Fibroblast of mammary gland (primary cell): ENCODE results near the gene CHN2.

ENCODE experiments used
- DNase-seq: peaks from one replicate; pipeline ENCODE4 v3.0.0-alpha.2; 2010; ENCODE audit warnings: low read depth
- H3K4me3 ChIP-seq: 2 replicates; pipeline ENCODE4 v1.5.1; 2011; ENCODE audit warnings: low read depth, mild to moderate bottlenecking, low read length, moderate library complexity; ENCODE audit not compliant: control insufficient read depth
- CTCF ChIP-seq: conservative IDR thresholded peaks from 2 replicates; pipeline ENCODE4 v1.5.1; 2011; ENCODE audit warnings: low read depth, low read length, inconsistent platforms; ENCODE audit not compliant: control insufficient read depth, insufficient read depth

CHN2 gene

GRCh38 chr7:29354340-29354739 lies 159.8 kb downstream of the CHN2 start:
- no peak overlapping the region for H3K4me3 ChIP-seq
- no peak for TF ChIP-seq CTCF
- no peak for DNase-seq

GRCh38 chr7:29355388-29355787 lies 160.8 kb downstream of the CHN2 start:
- H3K4me3 ChIP-seq, result no peak overlapping the region
- no peak for TF ChIP-seq CTCF
- DNase-seq, result no peak

- H3K4me3 ChIP-seq, result no peak overlapping the region
- no peak for DNase-seq
- no peak for TF ChIP-seq CTCF
These were observed 162.1 kb downstream of the CHN2 start for GRCh38 chr7:29356631-29357030.

- H3K4me3 ChIP-seq, result no peak overlapping the region
- DNase-seq, result no peak
- TF ChIP-seq CTCF, result no peak
These were observed 165.0 kb downstream of the CHN2 start for GRCh38 chr7:29359482-29360093.

- no peak for TF ChIP-seq CTCF
- no peak overlapping the region for H3K4me3 ChIP-seq
- no peak for DNase-seq
These were observed 166.4 kb downstream of the CHN2 start for GRCh38 chr7:29360633-29361625.

GRCh38 chr7:29362380-29362779 lies 167.8 kb downstream of the CHN2 start:
- no peak overlapping the region for H3K4me3 ChIP-seq
- no peak for TF ChIP-seq CTCF
- no peak for DNase-seq
